Gastrocnemius medialis (tissue), 4 donors: ENCODE results near the gene KRTAP5-5. TPM values are rescaled to one million over a fixed set of nuclear protein-coding genes. Genes with fewer than 3 reads are reported as not detected.

Source experiments
- ATAC-seq, 2 donors: fragments of 150-250 bp; one replicate each; pipeline ENCODE4 v1.9.1; 2016
- DNase-seq, 2 donors: peaks; one replicate each; pipeline ENCODE4 v3.0.0-alpha.2; 2019
- H3K27ac ChIP-seq, 4 donors: fragments of 200-600 bp; sonication (generic); 1 replicate in 1 of 4; 2 replicates in 3 of 4; pipeline ENCODE4 v1.5.1; 2016 to 2018; ENCODE audit warnings: mild to moderate bottlenecking in 2 of 4, moderate library complexity in 1 of 4
- H3K27me3 ChIP-seq, 3 donors: fragments of 200-600 bp; sonication (generic) in 2 of 3; 1 replicate in 1 of 3; 2 replicates in 2 of 3; pipeline versions ENCODE4 v1.5.1 to v1.6.0; 2016 to 2019; ENCODE audit warnings: mild to moderate bottlenecking in 1 of 3, moderate library complexity in 1 of 3
- H3K36me3 ChIP-seq, 2 donors: fragments of 200-600 bp; sonication (generic) in 1 of 2; one replicate each; pipeline ENCODE4 v1.5.1; 2017 to 2018
- H3K4me1 ChIP-seq, 2 donors: fragments of 200-600 bp; sonication (generic) in 1 of 2; one replicate each; pipeline ENCODE4 v1.5.1; 2016 to 2017; ENCODE audit warnings: mild to moderate bottlenecking in 2 of 2
- H3K4me3 ChIP-seq, 4 donors: fragments of 200-600 bp; sonication (generic) in 3 of 4; 1 replicate in 1 of 4; 2 replicates in 3 of 4; pipeline ENCODE4 v1.5.1; 2016 to 2019; ENCODE audit warnings: mild to moderate bottlenecking in 2 of 4
- H3K9me3 ChIP-seq, 3 donors: fragments of 200-600 bp; sonication (generic) in 2 of 3; 1 replicate in 1 of 3; 2 replicates in 2 of 3; pipeline ENCODE4 v1.5.1; 2016 to 2019
- POLR2A ChIP-seq, 2 donors: fragments of 450-650 bp; IDR thresholded peaks; one replicate each; pipeline ENCODE4 v1.6.1; 2017; ENCODE audit warnings: antibody characterized with exemption in 2 of 2, mild to moderate bottlenecking in 2 of 2, moderate library complexity in 2 of 2
- in situ Hi-C, 4 donors: fragments of 200-750 bp; cut with MboI; loops; one replicate each; pipeline versions ENCODE4 v1.15.0 to v1.8.0; 2017; ENCODE audit warnings: low sequenced_read_pairs in 4 of 4
- intact Hi-C: fragments of 100-400 bp; cut with DNase I; formaldehyde crosslinking; loops from one replicate; pipeline ENCODE4 v1.15.1; 2023; ENCODE audit warnings: low total_unique reads
- total RNA-seq, 4 donors: library from RNA; depleted of rRNA; stranded (reverse); fragments of >200 nt; gene quantifications; one replicate each; pipeline versions ENCODE4 v1.1.0 to v1.2.3, GENCODE V29; 2016
- TF ChIP-seq, protein P1 (sequence below), 5 experiments: fragments of 450-650 bp in 3 of 5; fragments of 200-600 bp in 2 of 5; sonication (generic) in 2 of 5; IDR thresholded peaks in 4 of 5; conservative IDR thresholded peaks in 1 of 5; 1 replicate in 4 of 5; 2 replicates in 1 of 5; pipeline ENCODE4 v1.5.1; 2016 to 2019; ENCODE audit warnings: antibody characterized with exemption in 5 of 5, mild to moderate bottlenecking in 3 of 5, moderate library complexity in 3 of 5

The KRTAP5-5 gene
- total RNA-seq, 4 donors from 2014 or later, result not detected

DNA sequence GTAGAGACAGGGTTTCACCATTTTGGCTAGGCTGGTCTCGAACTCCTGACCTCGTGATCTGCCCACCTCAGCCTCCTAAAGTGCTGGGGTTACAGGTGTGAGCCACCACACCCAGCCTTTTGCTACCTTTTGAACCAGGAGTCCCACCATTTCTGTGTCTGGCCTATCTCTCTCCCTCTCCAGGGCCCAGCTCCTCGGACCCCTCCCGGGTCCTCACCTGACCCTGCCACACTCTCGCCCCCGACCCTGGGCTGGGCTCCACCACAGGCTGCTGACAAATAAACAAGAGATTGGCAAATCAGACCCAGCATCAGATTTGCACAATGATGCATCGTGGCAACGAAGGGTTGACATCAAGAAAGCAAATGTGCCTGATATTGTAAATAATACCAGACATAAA is 8.8 kb downstream of the KRTAP5-5 start:
- Histone ChIP-seq H3K4me3 (no peak overlapping the region), H3K36me3 (no peaks in the 10 kb centered on the region), H3K27me3 (peaks cover 0 to 12% (median 8%) of the 10 kb centered on the region in 3 donors), H3K4me1 (no peaks in the 10 kb centered on the region), H3K9me3 (no peaks in the 10 kb centered on the region), H3K27ac (peak overlapping the region in 1 of 4 donors; percentile 33)
- TF ChIP-seq POLR2A (IDR thresholded peaks at IDR 0.05), result no peak
- TF ChIP-seq, protein P1, sequence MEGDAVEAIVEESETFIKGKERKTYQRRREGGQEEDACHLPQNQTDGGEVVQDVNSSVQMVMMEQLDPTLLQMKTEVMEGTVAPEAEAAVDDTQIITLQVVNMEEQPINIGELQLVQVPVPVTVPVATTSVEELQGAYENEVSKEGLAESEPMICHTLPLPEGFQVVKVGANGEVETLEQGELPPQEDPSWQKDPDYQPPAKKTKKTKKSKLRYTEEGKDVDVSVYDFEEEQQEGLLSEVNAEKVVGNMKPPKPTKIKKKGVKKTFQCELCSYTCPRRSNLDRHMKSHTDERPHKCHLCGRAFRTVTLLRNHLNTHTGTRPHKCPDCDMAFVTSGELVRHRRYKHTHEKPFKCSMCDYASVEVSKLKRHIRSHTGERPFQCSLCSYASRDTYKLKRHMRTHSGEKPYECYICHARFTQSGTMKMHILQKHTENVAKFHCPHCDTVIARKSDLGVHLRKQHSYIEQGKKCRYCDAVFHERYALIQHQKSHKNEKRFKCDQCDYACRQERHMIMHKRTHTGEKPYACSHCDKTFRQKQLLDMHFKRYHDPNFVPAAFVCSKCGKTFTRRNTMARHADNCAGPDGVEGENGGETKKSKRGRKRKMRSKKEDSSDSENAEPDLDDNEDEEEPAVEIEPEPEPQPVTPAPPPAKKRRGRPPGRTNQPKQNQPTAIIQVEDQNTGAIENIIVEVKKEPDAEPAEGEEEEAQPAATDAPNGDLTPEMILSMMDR (IDR thresholded peaks at IDR 0.05 in 4 of 5, conservative IDR thresholded peaks at IDR 0.05 in 1 of 5), result no peak
- intact Hi-C loops, result no loop called here
- no peak for DNase-seq
- in situ Hi-C loops, result no loop called here
- no peak for ATAC-seq

DNA sequence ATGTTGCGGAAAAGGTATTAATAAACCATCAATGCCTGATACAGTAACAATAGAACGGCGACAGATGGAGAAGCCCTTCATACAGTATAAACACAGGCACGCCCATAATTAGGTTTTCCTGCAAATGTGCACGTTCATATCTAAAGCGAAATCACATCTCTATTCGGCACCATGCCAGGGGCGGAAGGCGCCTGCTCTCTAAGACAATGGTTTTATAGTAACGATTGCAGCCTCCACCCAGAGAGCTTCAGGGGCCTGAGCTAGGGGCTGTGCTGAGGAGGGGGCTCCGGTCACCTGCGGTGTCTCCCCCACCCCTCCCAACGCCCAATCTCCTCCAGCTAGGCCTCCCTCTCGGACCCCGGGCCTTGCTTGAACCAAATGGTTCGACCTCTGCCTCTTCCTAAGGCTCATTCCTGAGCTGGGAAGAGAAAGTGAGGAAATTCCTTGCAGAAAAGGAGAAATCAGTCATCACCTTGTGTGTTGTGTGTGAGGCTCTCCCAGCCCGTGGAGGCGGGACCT is 9.6 kb downstream of the KRTAP5-5 start:
- TF ChIP-seq, protein P1 (IDR thresholded peaks at IDR 0.05 in 4 of 5, conservative IDR thresholded peaks at IDR 0.05 in 1 of 5), result no peak
- no peak for TF ChIP-seq POLR2A (IDR thresholded peaks at IDR 0.05)
- peak overlapping the region in 2 of 4 donors; percentile 26 to 47 for H3K27ac ChIP-seq
- DNase-seq, result no peak
- H3K36me3 ChIP-seq, result no peaks in the 10 kb centered on the region
- peaks cover 0 to 12% (median 8%) of the 10 kb centered on the region in 3 donors for H3K27me3 ChIP-seq
- no peaks in the 10 kb centered on the region for H3K9me3 ChIP-seq
- ATAC-seq, result peak; percentile 46 to 72
- no peaks in the 10 kb centered on the region for H3K4me1 ChIP-seq
- in situ Hi-C loops, result no loop called here
- intact Hi-C loops, result no loop called here
- peak overlapping the region in 1 of 4 donors; percentile 6 for H3K4me3 ChIP-seq

DNA sequence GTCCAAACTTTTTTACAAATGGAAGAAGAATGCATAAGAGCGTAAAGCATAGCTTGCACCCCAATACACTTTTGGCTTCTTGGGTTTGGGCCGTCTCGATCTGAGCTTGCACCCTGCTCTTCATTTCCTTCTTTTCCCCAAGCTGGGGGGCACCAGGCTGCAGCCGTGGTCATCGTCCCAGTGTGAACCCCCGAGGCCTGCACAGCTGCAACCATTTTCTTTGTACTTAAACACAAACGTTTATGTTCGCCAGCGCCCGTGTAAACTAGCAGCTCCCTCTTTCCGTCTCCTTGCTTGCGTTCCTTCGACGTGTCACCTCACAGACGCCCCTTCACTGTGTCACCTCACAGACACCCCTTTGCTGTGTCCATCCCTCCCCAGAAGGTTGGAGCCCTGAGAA is 10.1 kb downstream of the KRTAP5-5 start:
- H3K9me3 ChIP-seq, result no peaks in the 10 kb centered on the region
- TF ChIP-seq POLR2A (IDR thresholded peaks at IDR 0.05), result no peak
- TF ChIP-seq, protein P1 (IDR thresholded peaks at IDR 0.05 in 4 of 5, conservative IDR thresholded peaks at IDR 0.05 in 1 of 5), result no peak
- ATAC-seq, result no peak
- H3K27me3 ChIP-seq, result peaks cover 0 to 12% (median 8%) of the 10 kb centered on the region in 3 donors
- H3K27ac ChIP-seq, result peak overlapping the region in 1 of 4 donors; percentile 26
- no peaks in the 10 kb centered on the region for H3K36me3 ChIP-seq
- in situ Hi-C loops, result no loop called here
- no peaks in the 10 kb centered on the region for H3K4me1 ChIP-seq
- no peak overlapping the region for H3K4me3 ChIP-seq
- intact Hi-C loops, result no loop called here
- DNase-seq, result no peak

DNA sequence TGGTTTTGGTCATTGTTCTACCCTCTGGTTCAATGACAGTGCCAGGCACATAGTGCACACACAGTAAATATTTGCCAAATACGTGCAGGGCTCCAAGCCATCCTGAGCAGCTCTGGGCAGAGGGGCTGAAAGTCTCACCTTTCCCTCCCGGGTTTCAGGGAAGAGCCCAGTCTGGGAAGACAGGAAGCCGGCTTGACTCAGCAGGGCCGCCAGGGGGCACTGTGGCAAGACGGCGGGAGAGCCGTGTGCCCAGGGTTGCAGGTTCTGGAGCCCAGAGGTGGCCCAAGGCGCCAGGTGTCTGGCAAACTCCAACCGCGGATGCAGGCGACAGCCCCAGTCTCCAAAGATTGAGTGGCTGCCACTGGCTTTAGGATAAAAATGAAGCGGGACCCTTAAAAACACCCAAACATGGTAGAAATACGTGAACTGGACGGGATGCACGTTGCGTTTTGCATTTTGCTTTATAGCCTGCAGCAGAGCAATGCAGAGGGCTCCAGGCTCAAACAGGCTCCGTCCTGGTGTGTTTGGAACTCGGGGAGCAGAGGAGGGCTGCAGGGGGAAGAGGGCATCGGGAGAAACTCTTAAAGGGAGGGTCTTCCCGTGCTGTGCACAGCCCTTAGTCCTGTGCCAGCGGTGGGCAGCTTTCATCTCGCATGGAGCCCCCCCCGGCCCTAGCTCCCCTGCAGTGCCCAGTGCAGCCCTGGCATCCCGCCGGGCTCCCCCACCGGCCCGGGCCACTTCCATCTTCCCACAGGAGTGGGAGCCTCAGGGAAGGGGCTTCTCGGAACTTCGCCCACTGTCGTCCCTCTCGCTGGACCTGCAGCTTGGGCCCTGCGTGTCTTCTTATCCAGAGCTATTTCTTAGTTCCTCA is 10.7 kb downstream of the KRTAP5-5 start:
- no peak overlapping the region for H3K4me3 ChIP-seq
- H3K4me1 ChIP-seq, result no peaks in the 10 kb centered on the region
- no peaks in the 10 kb centered on the region for H3K9me3 ChIP-seq
- no peak overlapping the region for H3K27ac ChIP-seq
- ATAC-seq, result peak in 1 of 2 donors; percentile 44
- no peaks in the 10 kb centered on the region for H3K36me3 ChIP-seq
- H3K27me3 ChIP-seq, result peaks cover 0 to 12% (median 8%) of the 10 kb centered on the region in 3 donors
- DNase-seq, result no peak
- TF ChIP-seq, protein P1 (IDR thresholded peaks at IDR 0.05 in 4 of 5, conservative IDR thresholded peaks at IDR 0.05 in 1 of 5), result peak in 4 of 5 experiments; percentile 39 to 75 (median 55)
- TF ChIP-seq POLR2A (IDR thresholded peaks at IDR 0.05), result no peak
- in situ Hi-C loops, result no loop called here
- intact Hi-C loops, result no loop called here
